GM12872 (cell line): ENCODE data around the gene LMBRD1.

Source experiments
- TF ChIP-seq, protein P1 (sequence below): IDR thresholded peaks from 3 replicates; pipeline ENCODE4 v1.5.1; 2011; ENCODE audit warnings: low read depth, mild to moderate bottlenecking, low read length, moderate library complexity; ENCODE audit not compliant: insufficient read depth

The LMBRD1 gene

DNA sequence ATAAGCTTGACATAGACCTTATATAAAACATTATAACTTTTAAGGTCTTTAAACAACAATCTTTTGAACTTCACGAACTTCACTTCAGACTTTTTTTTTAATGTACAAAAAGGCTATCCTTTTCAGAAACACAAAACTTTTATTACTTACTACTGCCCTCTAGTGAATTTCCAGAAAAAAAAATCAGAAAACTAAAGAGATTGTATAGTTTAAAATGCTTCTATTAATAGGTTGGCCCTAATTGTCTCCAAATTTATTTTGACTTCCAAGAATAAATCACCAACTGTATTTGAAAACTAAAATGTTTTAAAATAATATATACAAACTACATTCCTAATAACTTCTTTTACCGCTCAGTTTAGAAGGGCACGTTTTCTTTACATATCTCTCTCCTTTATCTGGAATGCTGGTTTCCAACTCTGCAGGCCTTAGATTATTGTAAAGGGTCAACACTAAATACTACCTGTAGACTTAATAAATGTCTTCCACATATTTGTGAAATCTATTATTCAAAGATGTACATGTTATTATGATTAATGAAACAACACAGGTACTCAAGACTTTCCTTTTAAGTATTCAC lies 66.8 kb downstream of the LMBRD1 start:
- TF ChIP-seq, protein P1, sequence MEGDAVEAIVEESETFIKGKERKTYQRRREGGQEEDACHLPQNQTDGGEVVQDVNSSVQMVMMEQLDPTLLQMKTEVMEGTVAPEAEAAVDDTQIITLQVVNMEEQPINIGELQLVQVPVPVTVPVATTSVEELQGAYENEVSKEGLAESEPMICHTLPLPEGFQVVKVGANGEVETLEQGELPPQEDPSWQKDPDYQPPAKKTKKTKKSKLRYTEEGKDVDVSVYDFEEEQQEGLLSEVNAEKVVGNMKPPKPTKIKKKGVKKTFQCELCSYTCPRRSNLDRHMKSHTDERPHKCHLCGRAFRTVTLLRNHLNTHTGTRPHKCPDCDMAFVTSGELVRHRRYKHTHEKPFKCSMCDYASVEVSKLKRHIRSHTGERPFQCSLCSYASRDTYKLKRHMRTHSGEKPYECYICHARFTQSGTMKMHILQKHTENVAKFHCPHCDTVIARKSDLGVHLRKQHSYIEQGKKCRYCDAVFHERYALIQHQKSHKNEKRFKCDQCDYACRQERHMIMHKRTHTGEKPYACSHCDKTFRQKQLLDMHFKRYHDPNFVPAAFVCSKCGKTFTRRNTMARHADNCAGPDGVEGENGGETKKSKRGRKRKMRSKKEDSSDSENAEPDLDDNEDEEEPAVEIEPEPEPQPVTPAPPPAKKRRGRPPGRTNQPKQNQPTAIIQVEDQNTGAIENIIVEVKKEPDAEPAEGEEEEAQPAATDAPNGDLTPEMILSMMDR: peak; percentile 8; the same call in 1 of the 3 replicates

DNA sequence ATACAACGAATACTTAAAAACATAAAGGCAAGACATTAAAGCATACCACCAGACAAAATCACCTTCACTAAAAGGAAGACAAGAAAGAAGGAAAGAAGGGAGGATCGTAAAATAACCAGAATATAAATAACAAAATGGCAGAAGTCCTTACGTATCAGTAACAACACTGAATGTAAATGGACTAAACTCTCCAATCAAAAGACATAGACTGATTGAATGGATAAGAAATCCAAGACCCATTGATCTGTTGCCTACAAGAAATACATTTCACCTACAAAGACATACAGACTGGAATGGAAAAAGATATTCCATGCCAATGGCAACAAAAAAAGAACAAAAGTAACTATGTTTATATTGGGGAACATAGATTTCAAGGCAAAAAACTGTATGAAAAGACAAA lies 74.1 kb downstream of the LMBRD1 start:
- TF ChIP-seq, protein P1: no peak

DNA sequence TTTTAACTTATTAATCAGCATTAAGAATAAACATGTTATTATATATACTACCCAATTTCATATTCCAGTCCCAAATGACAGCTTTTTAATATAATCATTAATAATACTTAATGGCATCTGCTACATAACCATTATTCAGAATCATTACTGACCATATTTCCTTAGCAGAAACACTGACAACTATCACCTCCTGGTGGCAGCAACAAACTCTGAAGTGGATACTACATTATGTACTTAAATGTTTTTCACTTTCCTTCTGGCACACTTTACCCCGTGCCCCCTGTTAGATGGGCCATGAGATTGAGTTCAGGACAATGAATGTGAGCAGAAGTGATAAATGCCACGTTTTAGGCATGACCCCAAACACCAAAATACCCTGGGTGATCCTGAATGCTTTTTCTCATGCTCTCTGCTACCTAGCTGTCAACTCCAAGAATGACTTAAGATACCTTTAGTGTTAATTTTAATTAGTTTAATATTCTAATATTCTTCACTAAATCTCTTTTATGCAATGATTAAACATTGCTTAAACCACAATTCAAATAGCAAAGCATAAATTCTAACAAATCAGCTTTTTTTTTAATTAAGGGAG lies 77.1 kb downstream of the LMBRD1 start:
- TF ChIP-seq, protein P1: 0 out of 3 replicates have a peak, but pooled peaks have one; percentile 22

DNA sequence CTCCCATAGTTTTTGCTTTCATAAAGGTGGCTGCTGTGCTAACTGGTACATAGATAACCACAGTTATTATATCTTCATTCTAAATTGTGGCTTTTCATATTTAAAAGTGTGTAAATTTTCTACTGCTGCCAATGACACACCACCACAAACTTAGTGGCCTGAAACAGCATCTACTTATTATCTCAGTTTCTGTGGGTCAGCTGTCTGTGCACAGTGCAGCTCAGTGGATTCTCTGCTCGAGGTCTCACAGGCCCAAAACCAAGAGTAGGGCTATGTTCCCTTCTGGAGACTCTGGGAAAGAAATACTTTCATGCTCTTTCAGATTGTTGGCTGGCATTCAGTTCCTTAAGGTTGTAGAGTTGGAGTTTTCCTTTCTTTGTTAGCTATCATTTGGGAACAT lies 90.1 kb downstream of the LMBRD1 start:
- TF ChIP-seq, protein P1: no peak

DNA sequence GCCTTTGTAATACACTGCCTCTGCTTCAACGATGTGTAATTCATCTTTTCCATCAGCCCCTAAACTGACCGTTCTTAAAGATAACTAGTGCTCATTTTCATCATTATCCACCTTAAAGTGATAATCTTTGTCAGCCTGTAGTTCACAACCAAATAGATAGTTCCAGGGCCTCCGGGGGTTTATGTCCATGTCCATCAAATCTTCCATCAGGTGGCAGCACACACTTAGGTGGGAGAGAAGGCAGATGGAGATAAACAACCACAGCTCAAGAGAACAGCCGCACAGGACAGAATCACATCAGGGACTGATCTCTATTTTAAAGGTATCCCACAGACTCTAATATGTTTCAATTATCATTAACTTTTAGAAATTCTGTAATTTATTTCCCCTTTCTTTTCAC lies 90.9 kb downstream of the LMBRD1 start:
- TF ChIP-seq, protein P1: no peak

DNA sequence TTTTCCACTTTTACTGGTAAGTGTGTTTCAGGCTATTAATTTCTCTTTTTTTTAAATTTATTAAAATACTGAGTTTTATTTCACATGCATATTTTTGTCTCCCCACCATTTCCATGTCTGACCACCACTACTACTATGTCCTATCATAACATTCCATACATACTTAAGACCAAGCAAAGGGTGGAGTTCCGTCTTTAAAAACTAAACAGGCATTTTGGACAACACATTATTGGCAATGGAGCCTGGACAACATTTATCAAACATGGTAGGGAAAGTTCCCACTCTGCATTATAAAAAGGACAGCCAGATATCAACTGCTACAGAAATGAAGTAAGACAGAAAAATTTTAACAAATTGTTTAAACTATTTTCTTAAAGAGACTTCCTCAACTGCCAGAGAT lies 91.9 kb downstream of the LMBRD1 start:
- TF ChIP-seq, protein P1: no peak

DNA sequence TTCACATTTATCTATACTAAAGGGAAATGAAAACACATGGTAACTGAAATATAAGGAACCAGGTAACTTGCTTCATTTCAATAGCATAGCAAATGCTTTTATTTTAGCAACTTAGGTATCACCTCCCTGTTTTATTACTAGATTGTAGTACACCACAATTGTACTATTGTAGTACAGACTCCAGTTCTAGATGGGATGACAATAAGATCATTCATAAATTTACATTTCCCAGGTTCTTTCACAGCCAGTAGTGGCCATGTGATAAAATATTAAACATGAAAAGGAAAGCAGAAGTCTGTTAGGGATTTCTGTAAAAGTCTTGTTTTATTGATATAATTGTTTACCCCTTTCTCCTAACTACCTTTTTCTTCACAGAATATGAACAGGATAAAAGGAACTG lies 97.2 kb downstream of the LMBRD1 start:
- TF ChIP-seq, protein P1: no peak

DNA sequence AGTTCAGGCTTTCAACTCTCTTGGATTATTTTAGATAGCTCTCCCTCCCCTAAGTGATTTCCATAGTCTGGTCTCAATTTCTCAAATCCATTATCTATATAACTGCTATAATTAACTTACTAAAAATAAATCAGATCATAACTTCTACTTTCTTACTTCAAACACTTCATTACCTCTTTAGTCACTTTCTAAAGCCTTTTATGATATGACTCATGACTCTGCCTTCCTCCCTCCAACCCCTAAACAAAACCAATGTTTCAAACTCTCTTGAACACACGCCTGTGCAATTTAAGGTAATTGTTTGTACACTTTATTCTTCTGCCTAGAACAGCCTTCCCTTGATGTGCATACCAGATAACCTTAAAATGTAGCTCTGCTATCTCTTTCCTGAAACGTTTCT lies 100.5 kb downstream of the LMBRD1 start:
- TF ChIP-seq, protein P1: no peak
